Suprapubic skin (tissue), 3 donors: Measurements from ENCODE around the gene ULK4.

Experiments
- CTCF ChIP-seq, 2 donors: fragments of 200-600 bp in 1 of 2; fragments of 450-650 bp in 1 of 2; sonication (generic) in 1 of 2; IDR thresholded peaks; one replicate each; pipeline ENCODE4 v1.5.1; 2016 to 2019; ENCODE audit warnings: antibody characterized with exemption in 2 of 2, mild to moderate bottlenecking in 1 of 2, moderate library complexity in 1 of 2
- EP300 ChIP-seq: sonication (generic); formaldehyde crosslinking; IDR thresholded peaks from one replicate; pipeline ENCODE4 v1.6.1; 2017; ENCODE audit warnings: antibody characterized with exemption
- POLR2A ChIP-seq, 2 donors: fragments of 450-650 bp; IDR thresholded peaks; one replicate each; pipeline ENCODE4 v1.6.1; 2017; ENCODE audit warnings: antibody characterized with exemption in 2 of 2, mild to moderate bottlenecking in 2 of 2, moderate library complexity in 2 of 2

DNA sequence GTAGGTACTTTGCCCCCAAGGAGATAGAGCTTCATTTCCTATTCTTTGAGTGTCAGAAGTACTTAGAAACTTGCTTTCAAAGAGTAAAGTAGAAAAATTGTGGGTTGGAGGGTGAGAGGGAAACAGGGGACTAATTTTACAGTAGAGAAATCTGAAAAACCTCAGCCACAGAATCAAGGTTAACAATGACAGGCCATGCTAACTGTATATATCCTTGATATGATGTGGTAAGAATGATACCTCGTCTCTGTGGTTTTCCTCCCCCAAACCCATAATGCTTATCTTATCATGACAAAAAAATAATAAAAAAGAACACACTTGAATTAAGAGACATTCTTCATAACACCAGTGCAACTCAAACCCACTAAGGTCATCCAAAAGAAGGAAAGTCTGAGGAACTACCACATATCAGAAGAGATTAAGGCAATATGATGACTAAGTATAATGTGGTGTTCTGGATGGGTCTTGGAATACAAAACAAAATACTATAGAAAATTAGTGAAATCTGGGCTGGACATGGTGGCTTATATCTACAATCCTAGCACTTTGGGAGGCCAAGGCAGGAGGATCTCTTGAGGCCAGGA lies 360.4 kb downstream of the ULK4 start:
- TF ChIP-seq POLR2A (IDR thresholded peaks at IDR 0.05) (no peak), CTCF (IDR thresholded peaks at IDR 0.05) (no peak), EP300 (no peak)
